NCI-H2029 (cell line): ENCODE measurements around the gene UBASH3B.

Experiments used
- DNase-seq: peaks from one replicate; lab custom pipeline; 2025; lab: John Stamatoyannopoulos, UW

The UBASH3B gene

DNA sequence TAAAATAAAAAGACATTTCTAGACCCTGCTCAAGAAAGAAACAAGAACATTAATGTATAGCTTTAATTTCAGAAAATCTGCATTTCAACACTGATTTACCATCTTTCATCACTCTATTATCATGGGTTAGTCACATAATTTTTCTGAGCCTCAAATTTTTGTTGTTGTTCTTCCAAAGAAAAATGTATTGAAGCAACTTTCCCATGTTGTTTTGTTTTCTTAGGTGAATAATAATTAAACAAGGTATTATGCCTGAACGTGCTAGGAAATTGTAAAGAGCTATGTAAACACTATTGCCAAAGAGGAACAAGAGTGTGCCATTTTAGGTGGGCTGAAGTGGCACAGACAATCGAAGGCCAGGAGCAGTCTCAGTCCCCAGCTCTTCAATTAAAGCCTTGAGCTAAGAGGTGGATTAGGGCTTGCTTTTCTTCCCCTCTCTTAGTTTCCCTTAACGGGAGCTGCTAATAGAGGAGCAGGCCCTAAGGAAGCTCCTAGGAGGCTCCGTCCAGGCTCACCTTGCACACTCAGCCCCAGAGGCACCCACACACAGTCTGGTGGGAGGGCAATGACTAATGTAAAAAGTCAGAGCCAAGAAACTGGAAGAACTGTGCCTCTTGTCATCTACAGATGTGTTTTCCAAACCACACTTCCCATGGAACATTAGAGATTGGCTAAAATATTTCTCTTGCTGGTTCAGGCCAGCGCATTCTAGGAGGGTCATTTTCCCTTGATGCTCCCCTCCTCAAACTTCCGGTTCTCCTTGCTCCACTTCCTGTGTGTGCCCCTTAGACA, 8.8 kb upstream of the UBASH3B start:
- no peak for DNase-seq

DNA sequence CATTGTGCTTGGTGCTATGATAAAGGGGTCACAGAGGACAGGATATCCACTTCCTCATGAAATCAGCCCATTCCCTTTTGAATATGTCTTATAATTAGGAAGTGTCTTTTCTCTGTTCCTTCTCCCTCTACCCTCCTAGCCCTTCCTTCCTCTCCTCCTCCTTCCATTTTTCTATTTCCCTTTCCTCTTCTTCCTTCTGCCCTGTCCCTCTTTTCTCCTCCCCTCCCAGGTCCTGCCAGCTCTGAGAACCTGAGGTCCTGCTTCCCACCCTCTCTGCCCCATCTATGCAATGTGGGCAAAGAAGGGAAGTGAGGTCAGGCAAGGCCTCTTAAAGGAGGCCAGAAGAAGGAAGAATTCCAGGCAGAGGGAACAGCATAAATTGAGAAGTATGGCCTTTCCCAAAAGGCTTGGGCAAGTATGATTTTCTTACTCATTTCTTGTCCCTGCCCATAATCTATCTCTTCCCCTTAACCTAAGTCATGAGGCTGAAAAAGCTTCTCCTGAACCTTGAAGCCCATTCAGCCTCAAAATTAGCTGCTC, 7.7 kb upstream of the UBASH3B start:
- DNase-seq: no peak

DNA sequence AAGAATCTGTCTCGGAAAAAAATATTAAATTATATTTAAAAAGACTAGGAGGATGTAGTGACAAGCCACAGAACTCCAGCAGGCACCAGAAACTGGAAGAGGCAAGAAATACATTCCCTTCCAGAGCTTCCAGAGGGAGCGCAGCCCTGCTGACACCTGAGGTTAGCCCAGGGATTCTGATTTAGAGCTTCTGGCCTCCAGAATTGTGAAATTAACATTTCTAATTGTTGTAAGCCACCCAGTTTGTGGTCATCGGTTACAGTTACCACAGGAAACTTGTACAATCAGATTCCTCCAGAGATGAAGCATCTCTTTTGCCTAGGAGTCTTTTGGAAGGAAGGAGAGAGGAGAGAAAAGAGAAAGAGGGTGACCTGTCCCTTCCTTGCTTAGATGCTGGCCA, 6.4 kb upstream of the UBASH3B start:
- no peak for DNase-seq

DNA sequence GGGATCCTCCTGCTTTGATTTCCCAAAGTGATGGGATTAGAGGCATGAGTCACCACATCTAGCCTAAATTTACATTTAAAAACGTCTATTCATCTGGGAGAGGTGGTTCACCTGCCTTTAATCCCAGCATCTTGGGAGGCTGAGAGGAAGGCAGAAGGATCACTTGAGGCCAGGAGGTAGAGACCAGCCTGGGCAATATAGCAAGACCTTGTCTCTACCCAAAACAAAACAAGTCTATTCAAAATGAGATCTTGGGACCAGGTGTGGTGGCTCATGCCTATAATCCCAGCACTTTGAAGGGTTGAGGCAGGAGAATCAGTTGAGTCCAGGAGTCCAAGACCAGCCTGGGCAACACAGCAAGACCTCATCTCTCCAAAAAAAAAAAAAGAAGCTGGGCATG, 4.9 kb upstream of the UBASH3B start:
- DNase-seq: no peak

DNA sequence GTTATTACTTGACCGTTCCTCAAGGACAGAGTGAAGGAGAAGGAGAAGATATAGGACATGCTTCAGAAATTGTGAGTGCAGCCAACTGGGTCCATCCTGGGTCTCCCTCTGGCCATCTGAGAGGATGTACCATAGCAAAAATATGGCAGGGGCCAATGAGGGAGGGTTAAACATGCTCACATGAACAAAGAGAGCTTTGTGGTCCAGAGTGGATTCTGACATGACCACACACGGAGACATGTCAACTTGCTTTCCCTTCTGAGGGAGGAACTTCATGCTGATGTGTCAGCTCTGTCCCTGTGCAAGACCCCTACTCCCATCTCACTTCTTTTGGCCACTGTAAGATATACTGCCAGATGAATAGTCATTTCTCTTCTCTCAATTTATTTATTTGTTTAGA, 3.0 kb upstream of the UBASH3B start:
- no peak for DNase-seq

DNA sequence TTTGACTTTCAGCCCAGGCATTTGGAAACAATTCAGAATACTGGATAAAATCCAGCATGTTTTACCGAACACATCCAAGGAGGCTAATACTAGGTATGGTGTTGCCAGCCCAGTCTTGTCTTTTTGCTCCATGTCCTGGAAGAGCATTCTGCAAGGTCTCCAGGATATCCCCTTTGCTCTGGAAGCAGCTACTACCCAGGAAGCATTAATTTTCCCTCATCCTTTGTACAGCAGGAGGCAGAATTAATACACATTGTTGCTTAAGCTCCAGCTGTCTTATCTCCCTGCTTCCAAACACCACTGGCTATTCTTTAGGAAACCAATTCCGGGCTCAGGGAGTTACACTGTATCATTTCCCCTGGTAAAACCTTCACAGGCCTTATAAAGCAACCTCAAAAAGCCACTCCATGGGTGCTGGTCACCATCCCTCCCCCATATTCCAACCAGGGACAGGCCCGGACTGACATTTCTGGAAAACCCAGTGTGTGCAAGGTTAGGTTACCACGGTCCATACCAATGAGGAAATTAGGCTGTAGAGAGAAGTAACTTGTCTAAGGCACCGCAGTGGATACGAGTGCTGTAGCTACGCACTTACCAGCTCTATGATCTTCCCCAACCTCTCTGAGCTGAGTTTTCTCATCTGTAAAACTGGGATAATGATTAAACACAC, 1.5 kb upstream of the UBASH3B start:
- no peak for DNase-seq

DNA sequence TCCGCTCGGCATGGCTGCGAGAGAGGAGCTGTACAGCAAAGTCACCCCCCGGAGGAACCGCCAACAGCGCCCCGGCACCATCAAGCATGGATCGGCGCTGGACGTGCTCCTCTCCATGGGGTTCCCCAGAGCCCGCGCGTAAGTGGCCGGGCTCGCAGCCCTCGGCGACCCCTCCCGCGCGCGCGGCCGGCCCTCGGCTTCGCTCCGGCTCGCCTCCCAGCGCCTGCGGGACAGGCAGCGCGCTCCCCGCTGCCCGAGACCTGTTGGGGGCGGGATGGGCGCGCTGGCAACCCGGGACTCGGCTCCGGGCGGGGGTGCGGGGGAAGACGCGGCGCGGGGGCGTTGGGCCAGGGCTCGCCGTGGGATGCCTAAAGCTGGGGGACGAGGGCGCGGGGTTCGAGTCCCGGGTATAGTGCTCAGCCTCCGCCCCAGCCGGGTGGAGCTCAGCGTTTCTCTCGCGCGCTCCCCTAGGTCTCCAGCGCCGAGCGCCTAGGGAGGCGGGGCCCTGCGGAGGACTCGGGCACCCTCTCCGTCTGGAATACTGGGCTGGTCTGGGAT, 630 bp downstream of the UBASH3B start:
- no peak for DNase-seq

DNA sequence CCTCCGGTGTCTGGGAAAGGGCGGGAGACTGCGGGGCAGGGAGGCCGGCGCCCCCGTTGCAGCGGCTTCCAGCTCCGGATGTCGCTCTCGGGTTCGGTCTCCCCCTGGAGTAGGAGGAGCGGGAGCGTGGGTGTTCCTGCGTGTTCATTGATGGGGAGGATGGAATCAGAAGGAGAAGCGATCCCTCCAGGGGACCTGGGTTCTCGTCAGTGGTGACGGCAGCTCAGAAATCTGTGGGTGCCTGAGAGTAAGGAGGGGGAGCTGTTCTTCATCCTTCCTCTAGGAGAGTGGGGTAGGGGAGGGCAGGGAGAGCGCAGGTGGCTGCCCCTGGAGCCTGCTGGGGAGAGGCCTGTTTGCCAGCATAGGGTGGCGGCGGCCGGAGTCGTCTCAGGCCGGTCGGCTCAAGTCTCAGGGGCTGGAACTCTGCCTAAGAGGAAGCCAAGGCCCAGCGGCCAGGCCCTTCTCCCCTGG, 1.1 kb downstream of the UBASH3B start:
- no peak for DNase-seq

DNA sequence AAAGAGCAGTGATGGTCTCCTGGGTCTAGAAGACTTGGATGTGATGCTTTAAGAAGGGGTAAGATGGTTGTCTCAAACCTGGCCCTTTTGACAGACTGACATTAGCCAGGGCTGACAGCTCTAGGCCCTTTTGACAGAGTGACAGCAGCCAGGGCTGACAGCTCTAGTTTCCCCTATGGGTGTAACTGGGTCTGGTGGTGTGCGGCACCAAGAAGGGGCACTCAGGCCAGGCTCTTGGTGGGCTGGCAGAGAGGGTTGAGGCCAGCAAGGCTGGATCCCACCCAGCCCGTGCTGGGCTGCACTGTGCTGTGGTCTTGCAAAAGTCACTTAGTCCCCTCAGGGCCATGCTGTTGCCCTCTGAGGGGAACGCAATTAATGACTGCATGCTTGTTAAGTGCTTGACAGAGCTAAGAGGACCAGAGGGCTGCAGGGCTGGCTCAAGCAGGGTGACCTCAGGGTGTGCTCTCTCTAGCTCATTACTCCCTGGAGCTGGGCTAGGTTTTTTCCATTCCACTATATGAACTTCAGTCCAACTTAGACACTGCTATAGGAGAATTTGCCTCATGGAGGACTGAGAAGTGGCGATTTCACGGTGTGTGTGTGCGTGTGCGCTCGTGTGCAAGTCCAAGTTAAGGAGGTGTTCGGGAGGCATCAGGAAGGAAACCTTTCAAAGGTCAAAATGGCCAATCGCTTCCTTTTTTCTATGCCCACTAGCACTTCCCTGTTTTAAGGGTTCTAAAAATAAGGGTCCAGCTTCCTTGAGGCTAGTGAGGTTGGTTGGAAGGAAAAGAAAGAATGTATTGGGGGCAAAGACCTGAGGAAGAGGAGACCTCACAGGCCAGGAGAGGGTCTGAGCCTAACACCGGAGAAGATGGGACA, 4.4 kb downstream of the UBASH3B start:
- no peak for DNase-seq

DNA sequence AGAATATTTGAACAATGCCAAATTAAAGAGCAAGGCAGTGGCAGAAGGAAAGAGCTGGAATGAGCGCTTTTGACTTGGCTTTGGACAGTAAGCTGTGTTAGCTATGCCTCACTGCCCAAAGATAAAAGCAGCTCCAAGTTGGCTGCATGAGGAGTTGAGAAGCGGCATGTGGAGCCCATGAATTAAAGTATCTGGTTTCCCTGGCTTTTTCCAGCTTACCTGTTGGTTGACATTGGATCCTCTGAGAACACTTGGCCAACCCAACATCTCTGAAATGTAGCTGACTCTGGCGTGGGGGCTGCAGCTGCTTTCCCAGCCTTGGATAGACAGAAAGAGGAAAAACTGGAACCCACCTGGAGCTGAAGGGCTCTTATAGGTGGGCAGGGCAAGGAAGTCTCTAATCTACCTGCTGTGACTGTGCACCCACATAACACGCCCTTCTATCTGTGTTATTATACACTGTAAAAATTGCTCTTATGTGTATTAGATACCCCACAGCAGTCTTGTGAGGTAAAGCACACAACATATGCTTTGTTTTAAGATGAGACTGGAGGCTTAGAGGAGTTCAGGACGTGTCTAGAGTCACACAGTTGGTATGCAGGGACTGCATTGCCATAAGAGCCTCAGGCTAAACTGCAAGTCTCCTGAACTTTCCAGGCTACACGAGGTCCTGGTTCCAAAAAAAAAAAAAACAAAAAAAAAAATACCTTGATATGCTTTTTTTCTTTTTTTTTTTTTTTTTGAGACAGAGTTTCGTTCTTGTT, 5.8 kb downstream of the UBASH3B start:
- DNase-seq: peak; percentile 86

DNA sequence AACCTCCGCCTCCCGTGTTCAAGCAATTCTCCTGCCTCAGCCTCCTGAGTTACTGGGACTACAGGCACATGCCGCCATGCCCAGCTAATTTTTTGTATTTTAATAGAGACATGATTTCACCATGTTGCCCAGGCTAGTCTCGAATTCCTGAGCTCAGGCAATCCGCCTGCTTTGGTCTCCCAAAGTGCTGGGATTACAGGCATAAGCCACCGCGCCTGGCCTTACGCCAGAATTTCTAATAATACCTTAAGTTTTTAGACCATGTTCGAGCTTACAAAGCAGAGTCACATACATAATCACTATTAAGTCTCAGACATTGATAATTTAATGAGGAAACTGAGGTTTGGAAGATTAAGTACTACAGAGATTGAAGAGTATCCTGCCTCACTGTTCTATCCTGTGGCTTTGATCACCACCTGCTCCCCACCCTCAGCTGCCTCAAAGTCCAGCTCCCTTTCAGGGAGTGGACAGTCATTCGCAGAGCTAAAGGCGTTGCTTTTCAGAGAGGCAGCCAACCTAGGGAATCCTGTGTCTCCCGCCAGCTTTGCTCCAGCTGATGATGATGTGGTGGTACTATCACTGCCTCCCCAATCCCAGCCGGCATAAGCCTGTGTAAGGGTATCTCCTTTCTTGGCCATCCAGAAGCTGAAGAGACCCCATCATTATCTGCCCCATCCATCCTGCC, 7.7 kb downstream of the UBASH3B start:
- DNase-seq: no peak

DNA sequence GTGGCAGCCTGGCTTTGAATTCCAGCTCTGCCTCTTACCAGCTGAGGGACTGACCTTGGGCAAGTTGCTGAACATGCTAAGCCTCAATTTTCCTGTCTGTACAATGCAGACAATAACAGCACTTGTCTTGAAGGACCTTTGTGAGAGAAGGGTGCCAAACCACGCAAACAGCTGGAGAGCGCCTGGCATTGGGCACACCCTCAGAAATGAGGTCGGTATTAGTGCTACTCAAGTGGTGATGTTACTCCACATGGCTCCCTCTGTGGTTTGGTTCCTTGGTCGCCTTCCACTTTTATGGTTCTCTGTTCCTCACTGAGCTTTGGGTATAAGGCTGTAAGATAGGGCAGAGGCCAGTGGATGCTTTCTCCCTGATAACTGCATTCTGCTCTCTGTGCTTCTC, 8.2 kb downstream of the UBASH3B start:
- DNase-seq: peak; percentile 81

DNA sequence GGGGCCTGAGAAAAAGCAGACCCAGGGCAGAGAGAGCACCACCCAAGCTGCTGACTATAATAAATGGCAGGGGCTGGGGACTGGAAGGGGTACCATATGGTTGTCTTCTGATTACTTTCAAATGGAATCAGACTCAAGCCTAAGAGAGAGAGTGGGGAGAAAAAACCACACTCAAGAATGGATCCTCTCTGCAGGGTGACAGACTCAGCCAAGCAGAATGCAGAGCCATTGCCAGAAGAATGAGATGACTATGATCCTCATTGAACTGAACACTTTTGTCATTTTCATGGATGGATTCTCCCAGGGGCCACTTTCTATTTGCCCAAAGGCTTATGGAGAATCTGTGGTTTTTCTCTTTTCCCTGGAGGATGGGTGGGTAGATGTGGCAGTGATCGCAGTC, 8.7 kb downstream of the UBASH3B start:
- DNase-seq: no peak

DNA sequence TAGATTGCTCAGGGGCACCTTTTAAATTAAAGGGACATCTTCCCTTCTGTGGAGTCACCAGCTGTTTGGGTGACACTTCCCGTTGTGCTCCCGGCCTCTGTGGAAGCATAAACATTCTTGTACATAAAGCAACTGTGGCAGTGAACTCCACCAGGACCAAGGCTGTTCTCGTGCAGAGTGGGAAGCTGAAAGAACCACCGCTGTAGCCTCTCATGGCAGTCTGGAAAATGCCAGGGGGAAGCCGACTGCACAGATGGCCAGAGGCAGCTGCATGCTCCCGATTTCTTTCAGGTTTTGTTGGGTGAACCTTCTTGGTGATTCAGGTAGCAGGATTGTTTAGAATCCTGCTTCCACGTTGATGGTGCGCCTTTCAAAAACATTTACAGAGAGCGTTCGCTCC, 10.3 kb downstream of the UBASH3B start:
- DNase-seq: no peak

DNA sequence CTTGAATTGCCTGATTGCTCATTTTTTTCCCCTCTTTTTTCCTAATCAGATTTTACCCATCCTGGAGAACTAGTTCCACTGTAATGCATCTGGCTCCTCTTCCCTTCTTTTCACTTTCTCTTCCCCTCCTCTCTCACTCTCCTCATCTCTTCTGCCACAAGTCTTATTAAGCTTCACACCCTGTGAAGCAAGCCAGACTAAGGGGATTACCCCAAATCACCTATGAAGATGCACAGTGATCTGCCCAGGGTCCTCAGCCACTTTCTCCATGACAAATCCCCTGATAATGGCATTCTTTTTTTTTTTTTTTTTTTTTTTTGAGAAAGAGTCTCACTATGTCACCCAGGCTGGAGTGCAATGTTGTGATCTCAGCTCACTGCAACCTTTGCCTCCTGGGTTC, 11.2 kb downstream of the UBASH3B start:
- DNase-seq: no peak

DNA sequence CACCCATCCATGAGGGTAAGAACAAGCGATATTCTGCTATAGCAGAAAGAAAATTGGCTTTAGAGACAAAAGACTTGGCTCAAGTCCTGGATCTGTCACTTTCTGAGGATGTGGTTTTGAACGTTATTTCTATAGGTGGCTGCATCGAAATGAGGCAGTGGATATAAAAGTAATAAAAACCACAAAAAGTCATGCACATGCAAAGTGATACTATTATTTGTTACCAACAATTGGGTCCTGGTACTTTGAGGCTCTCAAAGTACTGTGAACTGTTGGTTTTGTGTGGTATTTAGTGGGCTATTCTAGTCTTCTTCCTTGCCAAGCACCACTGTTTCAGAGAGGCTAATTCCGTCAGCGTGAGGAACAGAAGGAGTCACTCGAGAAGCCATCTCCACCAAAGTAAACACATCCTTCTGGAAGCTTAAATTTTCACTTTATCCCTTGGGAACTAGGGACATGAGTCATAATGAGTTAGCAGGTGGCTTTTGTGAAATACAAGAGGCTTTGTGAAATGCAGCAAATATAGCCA, 13.1 kb downstream of the UBASH3B start:
- DNase-seq: peak; percentile 47

DNA sequence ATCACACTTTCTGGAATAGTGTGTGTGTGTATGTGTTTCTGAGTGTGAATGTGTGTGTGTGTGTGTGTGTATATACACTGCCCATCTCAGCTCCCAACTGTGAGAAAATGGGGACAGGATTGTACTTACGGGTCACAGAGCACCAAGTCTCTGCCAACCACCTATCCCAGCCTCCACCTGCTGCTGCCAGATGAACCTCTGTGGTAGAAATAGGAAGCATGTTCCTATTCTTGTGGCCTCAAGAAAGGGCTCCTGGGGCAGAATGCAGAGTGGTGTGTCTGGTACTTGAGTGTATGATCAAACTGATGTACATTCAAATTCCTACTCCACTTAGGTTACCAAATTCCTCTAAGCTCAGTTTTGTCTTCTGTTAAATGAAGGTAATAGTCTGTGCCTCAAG, 14.6 kb downstream of the UBASH3B start:
- DNase-seq: no peak

DNA sequence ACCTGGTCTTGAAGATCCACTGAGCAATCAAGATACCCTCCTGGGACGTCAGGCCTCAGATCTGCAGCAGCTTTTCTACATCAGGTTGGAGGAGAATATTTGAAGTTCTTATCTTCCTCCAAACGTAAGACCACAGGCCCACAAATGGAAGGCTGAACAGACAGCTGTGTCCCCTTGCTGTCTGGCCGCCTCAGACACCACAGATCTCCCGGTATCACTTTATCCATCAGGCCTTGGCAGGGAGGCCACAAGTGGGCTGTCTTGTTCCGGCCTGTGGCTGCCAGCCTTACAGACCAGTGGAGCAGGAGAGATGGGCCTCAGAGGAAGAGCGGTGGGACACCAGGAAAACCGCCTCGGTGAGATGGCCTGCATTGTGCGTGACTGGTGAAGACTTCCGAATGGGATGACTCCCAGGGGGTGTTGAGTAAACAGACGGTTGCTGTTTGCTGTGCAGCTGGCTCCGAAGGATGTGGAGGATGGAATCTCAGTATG, 15.9 kb downstream of the UBASH3B start:
- DNase-seq: no peak

DNA sequence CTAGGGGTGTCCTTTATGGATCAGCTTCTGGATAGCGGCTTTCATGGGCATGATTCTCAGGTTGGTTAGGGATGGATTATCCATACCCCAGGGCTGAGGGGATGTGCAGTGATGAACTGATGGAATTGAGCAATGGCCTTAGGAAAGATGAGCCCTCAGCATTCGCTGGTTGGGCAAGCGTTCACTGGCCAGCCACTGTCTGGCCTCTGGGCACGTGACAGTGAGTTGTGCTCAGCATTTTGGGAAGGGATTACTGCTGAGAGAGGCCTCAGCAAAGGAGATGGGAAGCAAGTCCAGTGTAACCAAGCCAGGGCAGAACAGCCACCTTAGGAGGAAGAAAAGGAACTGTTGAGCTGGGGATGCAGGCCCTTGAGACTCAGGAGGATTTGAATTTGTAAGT, 17.4 kb downstream of the UBASH3B start:
- DNase-seq: no peak

DNA sequence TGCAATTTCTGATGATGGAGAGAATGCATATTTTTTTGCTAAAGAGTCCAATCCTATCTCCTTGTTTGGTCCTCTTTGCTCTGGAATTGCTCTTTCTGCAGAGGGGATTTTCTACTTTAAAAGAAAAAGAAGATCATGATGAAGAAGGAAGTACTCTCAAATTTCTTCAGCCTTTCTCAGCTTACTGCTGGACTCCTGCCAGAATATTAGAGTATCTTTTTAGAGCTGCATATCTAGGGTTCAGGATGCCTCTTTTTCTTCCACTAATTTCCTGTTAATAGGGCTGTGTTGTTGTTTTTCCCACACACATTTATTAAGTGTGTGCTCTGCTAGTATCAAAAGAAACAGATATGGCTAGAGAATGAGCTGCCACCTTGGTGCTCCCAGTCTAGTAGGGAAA, 18.2 kb downstream of the UBASH3B start:
- DNase-seq: no peak
